Measurements from ENCODE around the gene PANK1.
"Not testable (repeated sequence)": the region's sequence is repeated elsewhere in the genome, so short reads cannot be mapped to it uniquely, and the experiment has no call there.

PANK1 gene

GRCh38 chr10:89567576-89568245 lies 77.3 kb downstream of the PANK1 start:
- no peak for DNase-seq (ENCODE audit: low read depth in 2 of 2)

DNA sequence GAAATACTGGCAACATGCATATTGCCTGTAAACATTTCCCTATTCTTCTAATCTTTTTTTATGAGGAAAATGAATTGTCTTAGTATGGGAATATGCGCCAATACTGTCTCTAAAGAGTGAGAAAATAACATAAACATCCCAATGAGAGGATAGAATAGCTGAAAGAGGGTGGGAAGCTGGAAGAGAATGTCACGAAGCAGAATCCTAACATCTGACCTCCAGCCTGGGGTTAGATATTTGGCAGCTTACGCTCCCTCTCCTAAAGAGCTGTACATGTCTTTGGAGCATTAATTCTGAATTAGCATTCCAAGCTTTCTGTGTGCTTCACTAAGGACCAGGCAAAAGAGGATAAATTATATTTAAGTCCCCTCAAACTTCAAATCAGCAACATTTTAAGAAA lies 78.0 kb downstream of the PANK1 start:
- DNase-seq (ENCODE audit: low read depth in 2 of 2), result no peak

GRCh38 chr10:89566095-89566950 lies 78.7 kb downstream of the PANK1 start:
- DNase-seq (ENCODE audit: low read depth in 2 of 2), result no peak

DNA sequence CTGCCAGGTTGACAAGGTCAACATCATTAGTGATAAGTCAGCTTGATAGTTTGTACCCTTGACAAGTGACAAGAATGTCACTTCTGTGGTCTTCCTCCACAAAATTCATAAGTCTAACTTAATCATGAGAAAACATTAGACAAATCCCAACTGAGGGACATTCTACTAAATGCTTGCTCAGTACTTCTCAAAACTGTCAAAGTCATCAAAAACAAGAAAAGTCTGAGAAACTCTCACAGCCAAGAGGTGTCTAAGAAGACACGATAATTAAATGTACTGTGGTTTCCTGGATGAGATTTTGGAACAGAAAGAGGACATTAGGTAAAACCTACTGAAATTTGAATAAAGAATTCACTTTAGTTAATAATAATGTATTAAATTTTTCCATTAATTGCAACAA lies 79.9 kb downstream of the PANK1 start:
- DNase-seq (ENCODE audit: low read depth in 2 of 2), result no peak

DNA sequence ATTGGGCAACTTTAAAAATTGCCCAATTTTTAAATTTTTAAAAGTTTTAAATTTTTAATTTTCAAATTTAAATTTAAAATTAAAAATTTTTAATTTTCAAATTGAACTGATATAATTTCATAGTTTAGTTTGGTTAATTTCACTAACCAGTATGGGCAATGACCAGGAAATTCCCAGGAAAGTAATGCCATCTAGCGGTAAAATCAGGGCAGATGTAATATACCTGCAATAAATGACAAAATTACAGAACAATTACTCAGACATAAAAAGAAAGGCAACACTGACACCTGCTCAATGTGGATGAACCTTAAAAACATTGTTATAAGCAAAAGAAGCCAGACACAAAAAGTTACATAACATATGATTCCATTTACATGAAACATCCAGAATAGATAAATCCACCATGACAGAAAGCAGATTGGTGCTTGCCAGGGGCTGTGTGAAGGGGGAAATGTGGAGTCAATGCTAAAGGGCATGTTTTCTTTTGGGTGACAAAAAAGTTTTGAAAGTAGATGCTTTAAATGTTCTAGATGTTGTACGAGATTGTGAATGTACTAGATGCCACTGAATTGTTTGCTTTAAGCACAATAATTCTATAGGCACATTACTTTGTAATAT lies 81.1 kb downstream of the PANK1 start:
- peak in 1 of 2 donors; percentile 1 for DNase-seq (ENCODE audit: low read depth in 2 of 2)

GRCh38 chr10:89563311-89563710 lies 81.7 kb downstream of the PANK1 start:
- DNase-seq (ENCODE audit: low read depth in 2 of 2), result no peak

DNA sequence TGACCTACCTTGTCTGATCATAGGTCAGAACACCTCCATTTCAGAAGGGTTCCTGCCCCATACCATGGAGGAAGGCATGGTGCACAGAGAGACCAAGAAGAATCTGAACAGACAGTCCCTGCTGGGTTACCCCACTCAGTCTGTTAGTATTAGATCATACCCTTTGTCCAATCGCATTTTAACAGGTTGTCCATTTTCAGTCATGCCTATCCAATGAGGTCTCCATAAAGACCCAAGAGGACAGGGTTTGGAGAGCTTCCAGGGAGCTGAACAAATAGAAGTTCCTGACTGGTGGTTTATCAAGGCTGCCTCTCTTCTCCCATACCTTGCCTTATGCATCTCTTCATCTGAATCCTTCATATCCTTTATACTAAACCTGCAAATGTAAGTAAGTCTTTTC lies 88.4 kb downstream of the PANK1 start:
- DNase-seq (ENCODE audit: low read depth in 2 of 2), result no peak

DNA sequence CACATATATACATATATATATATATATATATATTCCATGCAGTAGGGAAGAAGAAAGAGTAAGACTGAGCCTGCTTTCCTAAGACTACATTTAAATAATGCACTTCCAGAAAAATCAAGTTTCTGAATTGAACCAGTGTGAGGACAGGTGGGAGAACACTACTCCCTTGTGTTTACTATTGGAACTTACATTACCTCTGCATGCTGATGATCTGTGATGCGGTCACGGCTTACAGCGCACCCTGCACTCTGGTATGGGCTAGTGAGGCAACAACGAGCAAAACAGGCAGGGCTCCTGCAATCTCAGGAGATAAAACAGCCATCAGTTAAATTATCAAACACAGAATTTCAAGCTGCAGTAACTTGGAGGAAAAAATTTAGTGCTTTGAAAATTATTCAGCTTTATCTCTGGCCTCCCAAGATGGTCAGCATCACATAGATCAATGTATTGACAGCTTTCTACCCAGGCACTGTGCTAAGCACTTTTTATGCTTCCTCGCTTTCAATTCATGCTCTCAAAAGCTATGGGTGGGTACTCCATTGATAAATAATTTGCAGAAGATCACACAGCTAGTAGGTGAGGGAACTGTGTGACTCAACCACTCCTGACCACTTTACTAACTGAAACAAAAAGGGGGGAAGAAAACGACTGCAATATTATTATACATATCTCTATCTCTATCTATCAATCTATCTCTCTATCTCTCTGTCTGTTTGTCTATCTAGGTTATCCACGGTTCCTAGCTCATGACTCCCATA lies 89.2 kb downstream of the PANK1 start:
- no peak for DNase-seq (ENCODE audit: low read depth in 2 of 2)

DNA sequence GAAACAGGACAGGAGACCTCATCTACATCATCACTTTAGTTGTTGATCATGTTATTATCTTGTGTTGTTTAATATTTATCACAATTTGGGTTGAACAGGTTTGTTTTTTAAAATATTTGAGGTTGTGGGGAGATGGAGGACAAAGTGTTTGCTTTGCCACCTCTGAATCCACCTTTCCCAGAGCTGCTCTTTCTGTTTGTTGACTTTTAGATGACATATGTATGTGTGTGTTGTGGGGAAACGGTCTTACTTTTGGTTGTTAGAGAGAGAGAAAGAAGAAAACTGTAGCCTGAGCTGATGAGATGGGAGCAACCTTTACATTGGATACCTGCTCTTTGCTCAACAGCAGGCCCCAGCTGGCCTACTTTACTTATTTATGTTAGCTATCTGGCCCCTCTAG lies 90.6 kb downstream of the PANK1 start:
- no peak for DNase-seq (ENCODE audit: low read depth in 2 of 2)

DNA sequence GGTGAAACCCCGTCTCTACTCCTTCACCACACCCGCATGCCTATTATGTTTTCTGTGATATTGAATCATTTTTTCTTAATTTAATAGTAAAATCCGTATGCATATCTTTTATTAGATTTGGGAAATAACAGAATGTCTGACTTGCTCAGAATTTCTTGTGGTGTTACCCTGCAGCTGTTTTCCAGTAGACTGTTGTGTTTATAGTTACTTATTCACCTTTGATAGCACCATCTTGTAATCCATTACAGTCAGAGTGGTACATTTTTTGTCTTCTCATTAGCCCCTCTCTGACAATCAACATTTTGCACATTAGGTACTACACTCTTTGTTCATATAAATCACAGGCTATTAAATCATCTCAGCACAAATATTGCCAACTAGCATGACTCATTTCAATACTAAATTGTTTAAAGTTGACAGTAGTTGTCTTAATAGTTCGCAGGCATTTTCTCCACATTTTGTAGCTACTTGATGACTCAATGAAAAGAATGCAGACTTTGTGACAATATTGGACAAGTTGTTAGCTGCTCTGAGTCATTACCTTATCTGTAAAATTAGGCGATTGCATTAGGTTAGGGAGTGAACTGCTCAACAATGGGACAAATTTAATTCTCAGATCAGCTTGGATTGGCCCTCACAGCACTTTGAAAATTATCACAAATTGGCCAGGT lies 91.8 kb downstream of the PANK1 start:
- DNase-seq (ENCODE audit: low read depth in 2 of 2), result no peak

DNA sequence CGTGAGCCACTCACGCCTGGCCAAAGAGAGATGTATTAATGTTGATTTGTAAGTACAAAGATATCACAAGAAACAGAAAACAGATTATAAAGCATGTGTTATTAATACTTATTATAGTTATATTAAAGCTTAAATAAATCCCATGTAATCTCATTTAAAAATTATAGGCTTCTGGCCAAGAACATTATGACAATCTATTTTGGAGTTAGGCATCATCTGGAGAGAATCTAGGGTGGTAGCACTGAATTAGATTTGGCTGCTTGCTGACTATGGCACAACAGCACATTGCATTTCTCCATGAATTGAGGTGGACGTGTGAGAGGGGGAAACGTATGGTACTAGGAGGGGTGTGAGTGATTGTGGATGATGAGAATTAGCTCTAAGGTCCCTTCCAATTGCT lies 92.8 kb downstream of the PANK1 start:
- no peak for DNase-seq (ENCODE audit: low read depth in 2 of 2)

DNA sequence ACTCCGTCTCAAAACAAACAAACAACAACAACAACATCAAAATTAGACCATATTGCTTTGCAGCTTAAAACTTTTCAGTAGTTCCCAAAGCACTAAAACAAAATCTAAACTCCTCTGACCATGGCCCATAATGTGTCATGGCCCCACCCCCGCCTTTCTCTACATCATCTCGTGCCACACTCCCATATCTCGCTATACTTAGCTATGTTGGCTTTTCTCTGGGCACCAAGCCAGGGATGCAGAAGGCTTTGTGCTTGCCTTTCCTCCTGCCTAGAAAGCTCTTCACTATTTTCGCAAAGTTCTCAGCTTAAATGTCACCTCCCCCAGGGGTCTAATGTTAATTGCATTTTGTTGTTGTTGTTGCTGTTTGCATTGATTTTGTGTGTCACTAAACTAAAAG lies 94.5 kb downstream of the PANK1 start:
- no peak for DNase-seq (ENCODE audit: low read depth in 2 of 2)

DNA sequence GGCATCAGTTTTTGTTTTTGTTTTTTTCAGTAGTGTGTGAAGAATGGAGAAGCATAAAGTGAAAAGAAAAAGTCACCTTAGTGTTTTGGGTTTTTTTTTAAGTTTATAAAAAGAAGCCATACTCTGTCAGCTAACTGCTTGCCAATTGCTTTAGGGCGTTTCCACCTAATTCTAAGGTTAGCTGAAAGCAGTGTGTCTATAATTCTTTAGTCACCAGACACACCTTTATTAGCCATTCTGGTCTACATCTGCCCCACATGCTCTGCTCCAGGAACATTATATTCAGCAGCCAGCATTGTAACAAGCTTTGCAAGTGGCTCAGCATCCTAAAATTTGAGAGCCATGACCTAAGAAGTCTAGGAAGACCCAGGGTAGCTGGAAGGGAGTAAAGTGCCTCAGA lies 95.5 kb downstream of the PANK1 start:
- DNase-seq (ENCODE audit: low read depth in 2 of 2), result no peak

- no peak for DNase-seq (ENCODE audit: low read depth in 2 of 2)
Measured at GRCh38 chr10:89548673-89549072, 96.4 kb downstream of the PANK1 start.

- DNase-seq (ENCODE audit: low read depth in 2 of 2), result no peak
Measured at GRCh38 chr10:89547853-89548513, 97.1 kb downstream of the PANK1 start.

GRCh38 chr10:89546651-89547050 lies 98.4 kb downstream of the PANK1 start:
- DNase-seq (ENCODE audit: low read depth in 2 of 2), result not testable (repeated sequence)

- no peak for DNase-seq (ENCODE audit: low read depth in 2 of 2)
Measured at GRCh38 chr10:89543841-89544240, 101.2 kb downstream of the PANK1 start.

GRCh38 chr10:89540420-89540949 lies 104.6 kb downstream of the PANK1 start:
- no peak for DNase-seq (ENCODE audit: low read depth in 2 of 2)

DNA sequence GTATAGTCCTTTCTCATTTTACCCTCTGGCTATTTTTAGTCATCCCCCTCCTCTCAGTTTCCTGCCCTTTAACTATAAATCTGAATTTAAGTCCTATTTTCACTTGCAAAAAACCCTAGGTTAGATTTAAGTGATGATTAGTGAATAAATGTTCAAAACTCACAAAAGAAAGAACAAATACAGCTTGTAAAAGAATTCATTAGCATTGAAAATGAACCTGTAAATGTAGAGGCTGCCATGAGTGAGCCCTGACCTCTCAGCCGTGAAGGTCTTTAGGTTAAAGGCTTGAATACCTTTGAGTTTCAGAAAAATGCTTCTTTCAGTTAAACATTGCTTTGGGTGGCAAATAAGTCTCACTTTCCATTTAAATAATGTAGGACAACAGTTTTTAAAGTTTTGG lies 107.7 kb downstream of the PANK1 start:
- no peak for DNase-seq (ENCODE audit: low read depth in 2 of 2)

GRCh38 chr10:89536013-89536354 lies 109.1 kb downstream of the PANK1 start:
- no peak for DNase-seq (ENCODE audit: low read depth in 2 of 2)
